Central memory CD4-positive, alpha-beta T cell (primary cell): ENCODE measurements around the gene L2HGDH.
"Not testable (repeated sequence)": the region's sequence is repeated elsewhere in the genome, so short reads cannot be mapped to it uniquely, and the experiment has no call there.

ENCODE experiments used
- DNase-seq: peaks from one replicate; pipeline ENCODE4 v3.0.0; 2022

The L2HGDH gene

DNA sequence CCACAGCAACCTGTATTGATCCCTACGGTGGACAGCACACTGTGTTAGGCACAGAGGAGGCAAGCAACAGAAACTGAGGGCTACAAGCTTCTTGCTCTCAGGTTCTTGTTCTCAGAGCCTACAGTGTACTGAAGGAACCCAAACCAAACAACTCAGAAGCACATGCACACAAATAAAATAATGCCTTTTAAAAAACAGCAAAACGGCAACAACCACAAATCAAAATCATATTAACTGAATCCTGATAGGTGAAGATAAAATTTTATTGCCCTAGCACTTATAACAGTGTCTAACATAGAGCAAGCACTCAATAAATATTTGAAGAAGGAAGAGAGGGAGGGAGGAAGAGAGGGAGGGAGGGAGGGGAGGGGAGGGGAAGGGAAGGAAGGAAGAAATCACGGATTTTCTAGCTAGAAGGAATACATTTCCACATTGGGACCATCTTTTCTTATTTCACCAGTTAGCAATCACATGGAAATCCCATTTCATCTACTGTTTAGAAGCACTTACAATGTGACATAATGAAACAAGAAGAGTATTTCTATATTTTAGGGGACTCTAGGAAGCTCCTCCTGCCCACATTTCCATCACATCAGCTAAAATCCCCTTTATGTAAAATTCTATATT, 27.3 kb upstream of the L2HGDH start:
- no peak for DNase-seq

GRCh38 chr14:50338587-50338986, 26.6 kb upstream of the L2HGDH start:
- DNase-seq = no peak

DNA sequence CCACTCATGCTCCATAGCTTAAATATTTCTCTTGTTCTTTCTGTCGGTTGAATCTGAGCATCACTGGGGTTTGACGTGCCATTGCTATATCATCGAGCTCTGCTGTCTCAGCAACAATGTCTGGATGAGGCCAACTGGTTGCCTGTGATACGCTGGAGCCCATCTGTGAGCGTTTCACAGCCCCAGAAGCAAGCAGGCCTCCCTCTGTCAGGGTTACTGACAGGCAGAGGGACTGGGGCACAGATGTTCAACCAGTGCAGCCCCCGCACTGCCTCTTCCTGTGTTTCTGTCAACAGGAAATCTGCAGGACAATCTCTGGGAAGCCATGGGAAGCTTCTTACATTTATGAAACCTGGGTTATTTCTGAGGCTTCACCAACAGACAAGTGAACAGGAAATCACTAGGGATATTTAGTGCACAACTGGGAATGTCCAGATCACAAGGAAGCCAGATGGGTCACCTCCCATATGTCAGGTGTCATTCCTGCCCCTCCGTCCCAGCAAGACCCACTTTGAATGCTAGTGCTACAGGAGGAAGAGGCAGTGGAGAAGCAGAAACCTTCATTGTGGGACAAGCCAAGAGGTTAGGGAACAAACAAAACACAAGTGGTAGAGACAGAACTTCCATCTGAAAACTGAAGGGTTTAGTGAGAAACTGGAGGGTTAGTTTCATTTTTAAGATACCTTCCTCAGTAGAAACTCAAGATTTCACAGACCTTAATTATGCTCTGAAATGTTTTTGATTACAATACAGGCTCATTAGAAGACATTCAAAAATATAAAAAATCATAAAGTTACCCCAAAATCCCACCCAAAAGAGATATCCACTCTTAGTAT, 24.2 kb upstream of the L2HGDH start:
- no peak for DNase-seq

- DNase-seq = no peak
Observed at GRCh38 chr14:50335389-50335788, 23.4 kb upstream of the L2HGDH start.

DNA sequence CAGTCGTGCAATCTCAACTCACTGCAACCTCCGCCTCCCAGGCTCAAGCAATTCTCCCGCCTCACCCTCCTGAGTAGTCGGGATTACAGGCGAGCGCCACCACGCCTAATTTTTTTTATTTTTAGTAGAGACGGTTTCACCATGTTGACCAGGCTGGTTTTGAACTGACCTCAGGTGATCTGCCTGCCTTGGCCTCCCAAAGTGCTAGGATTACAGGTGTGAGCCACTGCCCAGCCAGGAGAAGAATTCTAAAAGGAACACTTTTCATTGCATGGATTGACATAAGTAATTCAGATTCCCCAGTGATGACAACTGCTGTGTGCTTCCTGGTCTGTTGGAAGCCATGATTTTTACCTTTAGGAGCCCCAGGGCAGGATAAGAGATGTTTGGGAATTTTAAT, 22.2 kb upstream of the L2HGDH start:
- no peak for DNase-seq

DNA sequence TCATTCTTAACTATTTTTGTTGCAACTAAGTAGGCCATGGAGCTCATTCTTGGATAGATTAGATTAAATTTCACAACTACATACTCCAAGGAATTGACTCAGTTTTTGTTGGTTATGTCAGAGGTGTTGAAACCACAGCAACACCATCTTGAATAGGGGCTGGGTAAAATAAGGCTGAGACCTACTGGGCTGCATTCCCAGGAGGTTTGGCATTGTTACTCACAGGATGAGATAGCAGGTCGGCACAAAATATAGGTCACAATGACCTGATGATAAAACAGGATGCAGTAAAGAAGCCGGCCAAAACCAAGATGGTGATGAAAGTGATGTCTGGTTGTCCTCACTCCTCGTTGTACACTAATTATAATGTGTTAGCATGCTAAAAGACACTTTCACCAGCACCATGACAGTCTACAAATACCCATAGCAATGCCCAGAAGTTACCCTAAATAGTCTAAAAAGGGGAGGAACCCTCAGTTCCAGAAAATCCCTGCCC, 21.0 kb upstream of the L2HGDH start:
- DNase-seq = no peak

GRCh38 chr14:50331596-50331995, 19.6 kb upstream of the L2HGDH start:
- no peak for DNase-seq

- peak; percentile 80 for DNase-seq
Observed at GRCh38 chr14:50321009-50321660, 9.1 kb upstream of the L2HGDH start.

- no peak for DNase-seq
Observed at GRCh38 chr14:50320283-50320682, 8.3 kb upstream of the L2HGDH start.

DNA sequence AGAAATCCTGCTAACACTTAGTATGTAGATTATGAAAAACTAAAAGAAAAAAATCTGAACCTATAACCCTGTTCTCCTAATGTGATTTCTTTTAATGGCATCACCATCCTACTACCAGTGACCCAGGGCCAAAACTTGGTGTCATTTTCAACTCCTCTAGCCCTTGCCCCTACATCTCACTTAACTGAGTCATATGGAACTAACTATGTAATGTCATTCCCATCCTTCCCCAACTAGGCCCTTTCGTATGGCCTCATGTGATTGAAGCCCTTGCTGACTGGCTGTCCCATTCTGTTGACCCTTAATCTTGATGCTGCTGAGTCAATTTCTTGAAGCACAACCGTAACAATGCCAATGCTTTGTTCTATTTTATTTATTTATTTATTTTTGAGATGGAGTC, 7.7 kb upstream of the L2HGDH start:
- no peak for DNase-seq

DNA sequence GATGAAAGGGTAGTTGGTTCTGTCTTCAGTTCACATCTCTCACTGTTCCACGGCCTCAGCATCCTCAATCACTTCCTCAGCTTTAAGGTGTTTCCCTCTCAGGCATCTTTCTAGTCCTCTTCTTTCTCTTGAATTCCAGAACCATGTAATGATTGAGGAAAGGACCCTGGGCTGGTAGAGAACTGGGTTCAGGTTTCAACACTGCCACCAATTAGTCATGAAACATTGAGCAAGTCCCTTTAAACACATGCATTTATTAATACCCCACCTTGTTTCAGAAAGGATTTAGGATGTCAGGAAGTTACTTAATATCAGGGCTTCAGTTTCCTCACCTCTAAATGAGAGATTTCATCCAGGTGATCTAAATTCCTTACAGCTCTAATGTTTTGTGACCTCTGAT, 7.3 kb upstream of the L2HGDH start:
- DNase-seq = no peak

DNA sequence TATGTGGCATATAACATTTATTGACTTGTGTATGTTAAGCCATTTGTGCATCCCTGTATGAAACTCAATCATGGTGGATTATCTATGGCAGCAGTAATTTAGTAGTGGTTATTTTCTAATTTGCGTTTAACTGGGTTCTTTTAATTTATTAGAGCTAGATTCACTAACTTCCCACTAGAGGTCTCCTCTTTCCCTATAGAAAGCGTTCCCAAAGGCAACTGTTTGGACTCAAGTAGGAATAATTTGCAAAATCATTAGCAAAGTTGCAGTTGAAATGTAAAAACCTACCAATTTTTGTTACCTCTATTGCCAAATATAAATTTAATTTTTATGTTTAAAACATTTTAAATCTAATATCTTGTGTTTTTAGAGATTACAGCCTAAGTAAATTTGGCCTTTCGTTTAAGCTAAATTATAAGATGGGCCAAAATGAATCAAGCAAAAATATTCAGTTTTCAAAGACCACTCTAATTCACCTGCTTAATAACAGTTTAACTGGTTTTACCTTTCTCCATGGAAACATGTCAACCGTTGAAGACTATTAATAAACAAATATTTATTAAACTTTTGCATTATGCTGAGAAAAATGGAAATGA, 6.1 kb upstream of the L2HGDH start:
- peak; percentile 9 for DNase-seq

DNA sequence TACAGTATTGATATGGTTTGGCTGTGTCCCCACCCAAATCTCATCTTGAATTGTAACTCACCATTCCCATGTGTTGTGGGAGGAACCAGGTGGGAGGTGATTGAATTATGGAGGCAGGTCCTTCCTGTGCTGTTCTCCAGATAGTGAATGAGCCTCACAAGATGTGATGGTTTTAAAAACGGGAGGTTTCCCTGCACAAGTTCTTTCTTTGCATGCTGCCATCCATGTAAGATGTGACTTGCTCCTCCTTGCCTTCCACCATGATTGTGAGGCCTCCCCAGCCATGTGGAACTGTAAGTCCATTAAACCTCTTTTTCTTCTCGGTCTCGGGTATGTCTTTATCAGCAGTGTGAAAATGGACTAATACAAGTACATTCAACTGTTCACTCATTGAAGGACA, 2.1 kb upstream of the L2HGDH start:
- not testable (repeated sequence) for DNase-seq

- peak; percentile 79 for DNase-seq
Observed at GRCh38 chr14:50312734-50313054, 665 bp upstream of the L2HGDH start.

GRCh38 chr14:50311337-50311971, 575 bp downstream of the L2HGDH start:
- DNase-seq = no peak

DNA sequence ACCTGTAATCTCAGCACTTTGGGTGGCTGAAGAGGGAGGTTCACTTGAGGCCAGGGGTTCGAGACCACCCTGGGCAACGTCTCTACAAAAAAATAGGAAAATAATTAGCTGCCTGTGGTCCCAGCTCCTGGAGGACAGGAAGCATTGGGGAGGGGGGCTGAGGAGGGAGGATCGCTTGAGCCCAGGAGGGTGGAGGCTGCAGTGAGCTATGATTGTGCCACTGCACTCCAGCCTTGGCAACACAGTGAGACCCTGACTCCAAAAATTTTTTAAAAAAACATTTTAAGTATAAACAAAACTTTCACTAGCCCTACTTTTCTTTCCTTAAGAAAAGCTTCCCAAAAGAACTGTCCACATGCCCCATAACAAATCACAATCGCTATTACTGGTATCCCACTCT, 1.6 kb downstream of the L2HGDH start:
- DNase-seq = no peak

DNA sequence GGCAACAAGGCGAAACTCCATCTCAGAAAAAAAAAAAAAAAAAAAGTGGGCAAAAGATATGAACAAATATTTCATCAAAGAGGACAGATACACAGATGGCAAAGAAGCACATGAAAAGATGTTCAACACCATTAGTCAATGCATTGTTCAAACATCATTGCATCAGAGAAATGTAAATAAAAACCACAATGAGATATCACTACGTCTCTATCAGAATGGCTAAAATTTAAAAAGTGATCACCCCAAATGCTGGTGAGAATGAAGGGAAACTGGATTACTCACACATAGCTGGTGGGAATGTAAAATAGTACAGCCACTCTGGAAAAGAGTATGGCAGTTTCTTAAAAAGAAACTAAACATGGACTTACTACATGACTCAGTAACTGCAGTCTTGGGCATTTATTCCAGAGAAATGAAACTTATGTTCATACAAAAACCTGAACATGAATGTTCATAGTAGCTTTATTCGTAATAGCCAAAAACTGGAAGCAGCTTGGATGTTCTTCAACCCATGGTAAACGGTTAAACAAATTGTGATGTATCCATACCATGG, 3.6 kb downstream of the L2HGDH start:
- no peak for DNase-seq

DNA sequence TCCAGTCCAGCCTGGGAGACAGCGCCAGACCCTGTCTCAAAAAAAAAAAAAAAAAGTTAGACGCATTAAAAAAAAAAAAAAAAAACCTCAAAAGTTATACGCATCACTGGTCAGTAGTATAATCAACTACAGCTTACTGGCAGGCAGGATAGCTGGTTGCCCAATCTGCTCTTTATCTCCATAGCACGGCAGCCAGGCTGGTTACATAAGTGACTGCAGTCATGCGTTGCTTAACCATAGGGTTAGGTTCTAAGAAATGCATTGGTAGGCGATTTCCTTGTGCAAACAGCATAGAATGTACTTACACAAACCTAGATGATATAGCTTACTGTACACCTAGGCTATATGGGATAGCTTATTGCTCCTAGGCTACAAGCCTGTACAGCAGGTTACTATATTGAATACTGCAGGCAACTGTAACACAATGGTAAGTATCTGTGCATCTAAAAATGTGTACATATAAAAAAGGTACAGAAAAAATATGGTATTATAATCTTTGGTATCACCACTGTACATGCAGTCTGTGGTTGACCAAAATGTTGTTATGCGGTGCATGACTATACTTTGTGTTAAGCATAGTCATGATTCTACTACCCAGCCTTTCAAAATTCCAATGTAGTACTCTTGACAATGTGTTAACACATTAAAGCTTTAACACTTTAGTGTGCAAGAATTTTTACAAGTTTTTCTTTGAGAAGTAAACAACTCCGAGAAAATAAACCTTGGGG, 8.1 kb downstream of the L2HGDH start:
- no peak for DNase-seq

- DNase-seq = no peak
Observed at GRCh38 chr14:50301914-50302313, 10.1 kb downstream of the L2HGDH start.

- no peak for DNase-seq
Observed at GRCh38 chr14:50299585-50299984, 12.4 kb downstream of the L2HGDH start.

GRCh38 chr14:50290306-50290705, 21.7 kb downstream of the L2HGDH start:
- DNase-seq = no peak

GRCh38 chr14:50288146-50288545, 23.9 kb downstream of the L2HGDH start:
- no peak for DNase-seq
